Measurements from ENCODE around the gene AZGP1. TPM values are rescaled to one million over a fixed set of nuclear protein-coding genes. Genes with fewer than 3 reads are reported as not detected.

AZGP1 gene
- total and polyA plus RNA-seq, 2 of the 13 experiments (the other 11 are each of a cell fraction or from before 2014, with no cell fraction given): 93.8 to 229 TPM

- TF ChIP-seq ZBTB40 (IDR thresholded peaks at IDR 0.05) (no peak), ZBTB40 (CRISPR knock-in tag; IDR thresholded peaks at IDR 0.05) (no peak), ZIK1 (CRISPR knock-in tag; IDR thresholded peaks at IDR 0.05; ENCODE audit: borderline replicate concordance, low read depth) (no peak), ZBTB7B (CRISPR knock-in tag; IDR thresholded peaks at IDR 0.05) (no peak), ZNF672 (CRISPR knock-in tag; IDR thresholded peaks at IDR 0.05) (no peak), PCBP1 (IDR thresholded peaks at IDR 0.05; ENCODE audit: borderline replicate concordance, low read depth, low read length) (no peak), MBNL3 (CRISPR knock-in tag; conservative IDR thresholded peaks at IDR 0.05) (no peak), ZEB1 (IDR thresholded peaks at IDR 0.05; ENCODE audit: insufficient replicate concordance, low read depth) (no peak), ZBTB33 (CRISPR knock-in tag; IDR thresholded peaks at IDR 0.05) (0 out of 2 replicates have a peak, but pooled peaks have one; percentile 13), TCF7L2 (IDR thresholded peaks at IDR 0.05; ENCODE audit: low read depth, low read length) (no peak), YEATS4 (CRISPR knock-in tag; IDR thresholded peaks at IDR 0.05; ENCODE audit: borderline replicate concordance) (no peak), UBTF (CRISPR knock-in tag; IDR thresholded peaks at IDR 0.05) (0 out of 2 replicates have a peak, but pooled peaks have one; percentile 22), ZSCAN31 (CRISPR knock-in tag; IDR thresholded peaks at IDR 0.05; ENCODE audit: low read depth) (no peak)
These were observed 48.3 kb upstream of the AZGP1 start (continued) for GRCh38 chr7:100024020-100024619.

Data from HepG2 (cell line).